ENCODE data around the gene TMEM61.

The TMEM61 gene

DNA sequence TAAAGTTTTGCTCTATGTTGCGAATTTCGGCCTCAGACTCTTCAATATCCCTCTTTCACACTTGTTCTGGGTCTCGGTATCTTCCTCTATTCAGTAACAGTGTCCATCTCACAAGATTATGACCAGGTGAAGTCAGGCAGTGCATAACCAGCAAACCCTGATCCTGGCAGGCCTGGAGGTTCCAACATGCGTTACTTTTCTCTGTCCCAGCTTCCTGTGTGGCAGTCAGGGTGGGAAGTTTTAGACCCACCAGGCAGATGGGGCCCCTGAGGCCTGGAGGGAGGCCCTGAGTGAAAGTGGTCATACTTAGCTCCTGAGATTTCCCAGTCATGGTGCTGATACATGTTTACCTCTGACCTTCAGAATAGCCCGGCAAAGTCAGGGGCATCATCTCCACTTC is 5.1 kb downstream of the TMEM61 start:
- no peak for DNase-seq (ENCODE audit: low spot score)

DNA sequence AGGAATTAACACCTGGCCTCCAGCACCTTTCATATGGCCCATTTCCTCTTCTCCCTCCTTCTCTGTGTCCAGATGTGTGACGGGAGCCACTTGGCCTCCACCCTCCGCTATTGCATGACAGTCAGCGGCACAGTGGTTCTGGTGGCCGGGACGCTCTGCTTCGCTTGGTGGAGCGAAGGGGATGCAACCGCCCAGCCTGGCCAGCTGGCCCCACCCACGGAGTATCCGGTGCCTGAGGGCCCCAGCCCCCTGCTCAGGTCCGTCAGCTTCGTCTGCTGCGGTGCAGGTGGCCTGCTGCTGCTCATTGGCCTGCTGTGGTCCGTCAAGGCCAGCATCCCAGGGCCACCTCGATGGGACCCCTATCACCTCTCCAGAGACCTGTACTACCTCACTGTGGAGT is 5.6 kb downstream of the TMEM61 start:
- no peak for DNase-seq (ENCODE audit: low spot score)

- DNase-seq (ENCODE audit: low spot score): no peak
Measured at GRCh38 chr1:54986533-54986932, 6.1 kb downstream of the TMEM61 start.

- no peak for DNase-seq (ENCODE audit: low spot score)
Measured at GRCh38 chr1:54987427-54987826, 7.0 kb downstream of the TMEM61 start.

DNA sequence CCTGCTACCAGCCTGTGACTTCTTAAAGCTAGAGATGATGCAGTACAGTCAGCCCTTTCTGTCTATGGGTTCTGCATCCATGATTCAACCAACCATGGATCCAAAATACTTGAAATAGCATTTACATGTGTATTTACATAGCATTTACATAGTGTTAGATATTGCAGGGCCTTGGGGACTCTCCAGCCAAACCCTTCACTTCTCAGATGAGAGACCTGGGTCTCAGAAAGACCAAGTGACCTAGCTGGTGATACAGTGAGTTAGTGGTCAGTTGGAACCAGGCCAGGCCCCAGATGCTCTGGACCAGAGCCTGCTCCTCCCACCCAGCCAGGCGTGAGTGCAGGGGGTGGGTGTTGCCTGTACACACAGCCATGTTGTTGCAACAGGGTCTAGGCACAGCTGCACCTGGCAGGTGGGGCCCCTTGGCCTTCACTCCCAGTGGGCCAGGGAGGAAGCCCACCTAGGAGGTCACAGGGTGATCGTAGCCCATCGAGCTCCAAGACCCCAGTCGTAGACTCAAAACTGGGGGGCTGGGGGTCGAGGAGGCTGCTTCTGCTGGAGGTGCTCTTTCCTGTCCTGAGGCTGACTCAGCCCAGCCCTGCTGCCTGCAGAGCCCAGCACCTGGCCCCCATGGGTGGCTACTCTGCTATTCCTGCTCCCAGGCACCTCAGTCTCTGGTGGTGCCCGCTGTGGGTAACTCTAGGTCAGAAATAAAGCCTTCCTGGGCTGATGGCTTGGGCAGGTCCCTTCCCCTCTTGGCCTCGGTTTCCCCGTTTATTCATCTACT is 7.7 kb downstream of the TMEM61 start:
- DNase-seq (ENCODE audit: low spot score): no peak

- no peak for DNase-seq (ENCODE audit: low spot score)
Measured at GRCh38 chr1:54988975-54989374, 8.5 kb downstream of the TMEM61 start.

DNA sequence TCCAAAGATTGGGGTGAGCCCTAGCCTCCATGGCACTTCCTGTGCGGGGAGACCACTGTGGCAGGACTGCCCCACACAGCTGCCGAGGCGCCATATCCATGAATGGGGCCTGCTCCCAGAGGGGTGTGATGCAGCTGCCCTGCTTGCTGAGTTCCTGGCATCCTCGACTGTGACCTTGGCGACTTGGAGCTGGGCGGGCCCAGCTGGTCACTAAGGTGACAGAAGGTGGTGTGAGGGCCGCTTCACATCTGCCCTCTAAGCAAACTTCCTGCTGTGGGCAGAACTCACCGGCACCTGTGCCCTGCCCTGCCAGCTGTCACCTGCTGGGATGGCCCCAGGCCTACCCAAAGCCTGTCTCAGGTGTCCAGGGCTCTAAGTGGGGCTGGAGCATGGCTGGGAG is 9.0 kb downstream of the TMEM61 start:
- no peak for DNase-seq (ENCODE audit: low spot score)

DNA sequence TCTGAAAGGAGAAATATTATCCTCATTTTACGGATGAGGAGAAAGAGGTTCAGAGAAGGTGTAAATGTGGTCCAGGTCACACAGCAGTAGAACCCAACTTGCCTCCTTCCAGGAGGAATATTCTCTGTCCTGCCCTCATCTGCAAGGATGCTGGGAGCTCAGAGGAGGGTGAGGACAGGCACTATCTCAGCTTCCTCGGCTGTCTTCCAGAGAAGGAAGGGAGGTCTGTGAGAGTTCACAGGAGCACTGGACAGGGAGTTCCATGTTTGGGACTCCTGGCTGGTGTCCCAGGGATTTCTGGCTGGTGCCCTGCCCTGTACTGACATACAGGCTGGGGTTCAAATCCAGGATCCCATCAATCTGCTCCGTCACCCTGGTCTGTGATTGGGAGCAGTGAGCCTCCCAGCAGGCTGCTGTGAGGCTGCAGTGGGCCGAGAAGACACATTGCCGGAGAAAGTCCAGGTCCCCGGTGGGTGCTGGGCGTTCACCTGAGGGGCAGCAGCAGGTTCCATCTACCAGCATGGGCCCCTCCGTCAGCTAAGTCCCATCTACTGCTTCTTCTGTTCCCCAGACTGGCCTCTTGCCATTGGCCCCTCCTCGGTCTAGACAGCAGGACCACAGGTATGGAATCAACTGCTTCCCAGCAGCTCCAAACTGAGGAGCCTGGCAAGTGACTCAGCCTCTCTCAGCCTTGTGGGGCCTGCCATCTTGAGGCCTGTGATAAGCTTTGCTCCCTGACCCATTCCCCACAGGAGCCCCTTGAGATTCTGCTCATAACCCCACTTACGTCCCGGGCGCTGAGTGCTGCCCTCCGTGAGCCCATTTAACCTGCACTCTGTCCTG is 9.8 kb downstream of the TMEM61 start:
- DNase-seq (ENCODE audit: low spot score): no peak

- DNase-seq (ENCODE audit: low spot score): no peak
Measured at GRCh38 chr1:54990916-54991315, 10.5 kb downstream of the TMEM61 start.

GRCh38 chr1:54991939-54992338 is 11.5 kb downstream of the TMEM61 start:
- no peak for DNase-seq (ENCODE audit: low spot score)

DNA sequence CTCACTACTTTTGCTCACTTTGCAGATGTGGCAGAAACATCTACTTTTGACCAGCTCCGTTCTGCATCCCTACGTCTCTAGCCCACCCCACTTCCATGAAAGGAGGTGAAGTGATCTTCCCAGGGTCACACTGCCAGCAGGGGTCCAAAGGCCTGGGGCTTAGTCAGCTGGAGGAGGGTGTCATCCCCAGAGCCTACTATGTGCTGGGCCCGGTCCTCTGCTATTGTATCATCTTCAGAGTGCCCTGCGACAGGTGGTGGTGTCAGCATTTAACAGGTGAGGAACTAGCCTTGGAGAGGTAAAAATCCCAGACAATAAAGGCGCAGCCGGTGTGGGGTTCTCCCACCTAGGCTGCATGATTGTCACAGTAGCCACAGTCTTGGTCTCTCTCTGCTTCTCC is 12.7 kb downstream of the TMEM61 start:
- no peak for DNase-seq (ENCODE audit: low spot score)

GRCh38 chr1:54994355-54994990 is 14.0 kb downstream of the TMEM61 start:
- DNase-seq (ENCODE audit: low spot score): no peak

- no peak for DNase-seq (ENCODE audit: low spot score)
Measured at GRCh38 chr1:54995013-54995760, 14.8 kb downstream of the TMEM61 start.

DNA sequence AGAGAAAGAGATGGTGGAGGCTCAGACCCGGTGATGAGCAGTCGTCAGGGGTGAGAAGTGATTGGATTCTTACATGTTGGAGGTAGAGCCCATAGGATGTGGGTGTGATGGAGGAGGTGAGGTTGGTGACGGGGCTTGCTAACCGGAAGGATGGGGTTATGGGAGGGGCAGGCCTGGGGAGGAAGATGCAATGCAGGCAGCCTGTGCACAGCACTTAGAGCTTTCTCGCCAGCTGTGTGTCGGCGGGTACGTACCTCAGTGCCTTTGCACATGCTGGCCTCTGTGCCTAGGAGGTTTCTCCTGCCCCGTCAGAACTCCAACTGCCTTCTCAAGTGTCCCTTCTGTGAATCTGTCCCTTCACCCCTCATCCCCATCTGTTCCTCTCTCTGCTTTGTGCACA is 15.4 kb downstream of the TMEM61 start:
- DNase-seq (ENCODE audit: low spot score): no peak

GRCh38 chr1:54996359-54996868 is 16.0 kb downstream of the TMEM61 start:
- peak; percentile 72 for DNase-seq (ENCODE audit: low spot score)

DNA sequence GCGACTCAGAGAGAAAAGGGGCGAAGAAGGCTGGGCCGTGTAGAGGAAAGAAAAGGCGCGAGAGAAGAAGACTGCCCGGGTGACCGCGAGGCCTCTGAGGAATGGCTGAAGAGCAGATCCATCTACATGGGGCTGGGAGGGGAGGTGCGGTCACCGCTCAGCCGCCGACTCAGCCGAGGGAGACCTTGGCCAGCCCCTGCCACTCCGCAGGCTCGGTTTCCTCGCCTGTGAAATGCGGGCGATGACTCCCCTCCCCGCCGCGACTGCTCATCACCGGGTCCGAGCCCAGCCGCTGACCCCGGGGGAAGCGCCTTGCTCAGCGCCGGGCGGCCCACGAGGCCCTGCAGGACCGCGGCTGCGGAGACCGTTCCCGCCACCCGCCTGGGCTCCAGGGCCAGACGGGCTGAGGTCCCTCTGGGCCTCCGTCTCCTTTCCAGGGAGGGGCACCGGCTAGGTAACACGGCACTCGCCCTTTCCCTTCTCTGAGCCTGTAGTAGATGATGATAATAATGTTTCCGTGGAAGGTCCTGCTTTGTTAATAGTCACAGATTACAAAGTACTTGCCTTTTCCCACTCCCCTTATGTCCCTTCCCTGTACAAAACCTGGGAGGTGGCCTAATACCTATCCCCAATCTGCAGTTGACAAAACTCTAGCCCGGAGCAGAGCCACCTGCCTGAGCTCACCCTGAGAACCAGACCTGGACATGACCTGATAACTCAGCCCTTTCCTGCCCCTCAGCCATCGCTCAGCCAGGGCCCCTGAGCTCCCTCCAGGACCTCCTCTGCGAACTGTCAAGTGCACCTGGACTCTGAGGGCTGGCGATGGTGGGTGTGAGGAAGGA is 16.7 kb downstream of the TMEM61 start:
- no peak for DNase-seq (ENCODE audit: low spot score)

- no peak for DNase-seq (ENCODE audit: low spot score)
Measured at GRCh38 chr1:54997711-54997986, 17.2 kb downstream of the TMEM61 start.

DNA sequence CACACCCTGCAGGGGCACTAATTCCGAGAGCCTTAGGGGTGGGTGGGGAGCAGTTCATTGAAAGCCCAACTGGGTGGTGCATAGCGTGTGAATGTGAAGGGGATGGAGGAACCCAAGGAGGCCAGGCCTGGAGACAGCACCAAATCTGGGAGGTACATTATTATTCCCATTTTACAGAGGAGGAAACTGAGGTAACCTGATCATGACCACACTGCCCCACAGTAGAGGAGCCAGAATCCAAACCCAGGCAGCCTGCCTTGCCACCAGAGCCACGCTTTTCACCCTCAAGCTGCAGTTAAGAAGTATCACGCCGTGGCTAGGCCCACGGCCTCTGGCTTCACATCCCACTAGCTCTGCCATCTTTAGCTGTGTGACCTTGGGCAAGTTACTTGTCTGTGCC is 17.7 kb downstream of the TMEM61 start:
- DNase-seq (ENCODE audit: low spot score): no peak

- DNase-seq (ENCODE audit: low spot score): no peak
Measured at GRCh38 chr1:54998677-54999076, 18.2 kb downstream of the TMEM61 start, which contains the start of gene BSND. TSS of gene BSND (plus strand) at chr1:54998933. CDS start at chr1:54999187, 254 bp downstream.

GRCh38 chr1:55000110-55001085 is 20.0 kb downstream of the TMEM61 start:
- no peak for DNase-seq (ENCODE audit: low spot score)
